ACHN (cell line): ENCODE measurements around the gene SGPL1.
"Not testable (repeated sequence)": the region's sequence is repeated elsewhere in the genome, so short reads cannot be mapped to it uniquely, and the experiment has no call there.

ENCODE experiments used
- DNase-seq: peaks from one replicate; pipeline ENCODE4 v3.0.0-alpha.2; 2015
- in situ Hi-C: cut with HindIII; loops from 2 replicates; pipeline ENCODE4 v1.10.0; 2017; ENCODE audit warnings: low sequenced_read_pairs, low pct_ligation_motif_present, low pct_unique_long_range_greater_than_20kb

Gene SGPL1

DNA sequence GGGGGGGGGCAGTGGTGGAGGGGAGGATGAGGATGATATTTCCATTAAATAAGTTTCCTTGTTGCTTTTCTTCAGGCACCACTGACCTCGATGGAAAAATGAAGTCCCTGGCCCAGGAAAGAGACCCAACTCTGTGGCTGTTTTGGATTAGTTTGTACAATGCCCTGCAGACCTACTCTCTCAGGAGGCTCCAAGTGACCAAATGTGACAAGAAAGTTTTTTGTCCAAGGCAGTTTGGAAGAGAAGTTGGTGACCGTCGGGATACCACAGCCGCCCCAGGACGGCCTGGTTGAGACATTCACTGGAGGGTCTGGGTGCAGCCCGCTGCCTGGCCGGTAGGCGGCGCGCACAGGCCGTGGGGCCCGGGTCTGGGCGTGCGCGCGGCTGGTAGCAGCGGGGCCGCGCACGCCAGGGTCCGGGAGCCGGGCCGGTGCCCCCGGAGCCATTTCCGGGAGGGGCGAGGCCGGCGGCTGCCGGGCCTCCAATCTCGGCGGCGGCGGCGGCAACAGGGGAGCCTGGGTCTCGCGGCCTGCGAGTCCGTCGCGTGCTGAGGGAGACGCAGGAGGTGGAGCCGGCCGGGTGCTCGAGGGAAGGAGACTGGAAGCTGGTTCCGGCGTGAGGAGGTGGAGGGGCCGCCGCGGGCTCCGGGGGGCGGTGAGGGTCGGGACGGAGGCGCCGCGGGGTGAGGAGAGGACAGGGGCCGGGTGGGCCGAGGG is at the start of gene SGPL1:
TSS of gene SGPL1 (plus strand) at position 445 of the 716 bp plus-strand sequence. CDS start 906 bp downstream, outside the sequence.
- DNase-seq: peak; percentile 89
- in situ Hi-C loops: no loop called here

GRCh38 chr10:70768026-70768685 is 47.6 kb upstream of the SGPL1 start:
- in situ Hi-C loops, DNase-seq: not testable (repeated sequence)

DNA sequence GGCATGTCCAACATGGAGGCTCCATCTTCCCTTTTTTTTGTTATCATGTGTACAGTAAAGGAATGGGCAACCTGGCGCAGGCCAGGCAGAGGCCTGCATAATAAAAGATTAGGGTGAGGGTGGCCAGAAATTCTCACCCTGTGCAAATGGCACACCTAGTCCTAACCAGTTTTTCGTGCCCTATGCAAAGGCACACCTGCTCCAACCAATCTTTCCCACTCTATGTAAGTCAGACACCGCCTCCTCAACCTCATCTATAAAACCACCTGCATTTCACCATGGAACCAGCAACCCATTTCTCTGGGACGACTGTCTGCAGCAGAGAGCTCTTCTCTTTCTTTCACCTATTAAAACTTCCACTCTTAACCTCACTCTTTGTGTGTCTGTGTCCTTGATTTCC is 46.6 kb upstream of the SGPL1 start:
- DNase-seq: no peak
- in situ Hi-C loops: no loop called here

DNA sequence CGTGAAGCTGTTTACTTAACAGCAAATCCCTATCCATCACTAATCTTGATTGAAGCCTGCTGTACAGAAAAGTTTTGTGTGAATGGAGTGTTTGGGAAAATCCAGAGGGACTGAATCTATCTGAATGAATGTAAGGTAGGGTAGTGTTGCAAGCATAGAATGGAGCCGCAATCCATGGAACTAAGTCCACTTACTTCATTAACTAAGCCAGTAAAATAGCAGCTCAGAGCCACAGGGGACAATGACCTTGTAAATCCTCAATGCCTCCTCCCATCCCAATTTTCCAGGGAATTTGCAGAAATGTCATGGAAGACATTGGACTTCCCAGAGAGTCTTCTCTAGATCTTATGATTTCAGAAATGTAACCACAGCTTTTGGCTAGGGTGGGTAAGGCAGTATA is 45.7 kb upstream of the SGPL1 start:
- in situ Hi-C loops: no loop called here
- no peak for DNase-seq

DNA sequence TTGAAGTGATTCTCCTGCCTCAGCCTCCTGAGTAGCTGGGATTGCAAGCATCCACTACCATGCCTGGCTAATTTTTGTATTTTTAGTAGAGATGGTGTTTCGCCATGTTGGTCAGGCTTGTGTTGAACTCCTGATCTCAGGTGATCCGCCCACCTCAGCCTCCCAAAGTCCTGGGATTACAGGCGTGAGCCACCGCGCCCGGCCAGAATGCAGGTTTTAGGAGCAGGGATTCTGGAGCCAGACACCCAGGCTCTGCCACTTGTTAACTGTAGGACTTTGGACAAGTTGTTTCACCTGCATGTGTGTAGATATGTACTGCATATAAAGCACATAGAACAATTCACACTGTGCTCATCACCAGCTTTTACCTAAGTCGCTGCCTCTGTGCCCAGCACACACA is 45.2 kb upstream of the SGPL1 start:
- DNase-seq, in situ Hi-C loops: not testable (repeated sequence)

- no peak for DNase-seq
- in situ Hi-C loops: no loop called here
Observed at GRCh38 chr10:70771311-70772194, 44.2 kb upstream of the SGPL1 start.

GRCh38 chr10:70772627-70773026 is 43.1 kb upstream of the SGPL1 start:
- no peak for DNase-seq
- in situ Hi-C loops: no loop called here

DNA sequence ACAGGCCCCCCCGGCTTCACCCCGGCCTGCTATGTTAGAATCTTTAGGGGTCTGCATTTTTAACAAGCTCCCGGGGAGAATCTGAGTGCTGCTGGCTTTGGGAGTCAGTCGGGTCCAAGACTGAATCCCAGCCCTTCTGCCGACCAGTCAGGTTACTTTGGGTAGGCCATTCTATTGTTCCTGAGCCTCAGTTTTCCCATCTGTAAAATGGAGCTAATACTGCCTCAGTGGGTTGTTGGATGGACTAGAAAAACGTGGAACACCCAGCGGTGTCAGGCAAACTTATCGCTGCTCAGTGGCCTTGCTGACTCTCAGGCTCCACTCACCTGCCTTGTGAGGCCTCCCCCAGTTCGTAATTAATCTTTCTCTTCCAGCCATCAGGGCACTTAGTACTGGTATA is 42.3 kb upstream of the SGPL1 start:
- in situ Hi-C loops: no loop called here

GRCh38 chr10:70773965-70774809 is 41.6 kb upstream of the SGPL1 start:
- in situ Hi-C loops: no loop called here
- no peak for DNase-seq

More for the DNA sequence above, 42.3 kb upstream of the SGPL1 start:
- no peak for DNase-seq

DNA sequence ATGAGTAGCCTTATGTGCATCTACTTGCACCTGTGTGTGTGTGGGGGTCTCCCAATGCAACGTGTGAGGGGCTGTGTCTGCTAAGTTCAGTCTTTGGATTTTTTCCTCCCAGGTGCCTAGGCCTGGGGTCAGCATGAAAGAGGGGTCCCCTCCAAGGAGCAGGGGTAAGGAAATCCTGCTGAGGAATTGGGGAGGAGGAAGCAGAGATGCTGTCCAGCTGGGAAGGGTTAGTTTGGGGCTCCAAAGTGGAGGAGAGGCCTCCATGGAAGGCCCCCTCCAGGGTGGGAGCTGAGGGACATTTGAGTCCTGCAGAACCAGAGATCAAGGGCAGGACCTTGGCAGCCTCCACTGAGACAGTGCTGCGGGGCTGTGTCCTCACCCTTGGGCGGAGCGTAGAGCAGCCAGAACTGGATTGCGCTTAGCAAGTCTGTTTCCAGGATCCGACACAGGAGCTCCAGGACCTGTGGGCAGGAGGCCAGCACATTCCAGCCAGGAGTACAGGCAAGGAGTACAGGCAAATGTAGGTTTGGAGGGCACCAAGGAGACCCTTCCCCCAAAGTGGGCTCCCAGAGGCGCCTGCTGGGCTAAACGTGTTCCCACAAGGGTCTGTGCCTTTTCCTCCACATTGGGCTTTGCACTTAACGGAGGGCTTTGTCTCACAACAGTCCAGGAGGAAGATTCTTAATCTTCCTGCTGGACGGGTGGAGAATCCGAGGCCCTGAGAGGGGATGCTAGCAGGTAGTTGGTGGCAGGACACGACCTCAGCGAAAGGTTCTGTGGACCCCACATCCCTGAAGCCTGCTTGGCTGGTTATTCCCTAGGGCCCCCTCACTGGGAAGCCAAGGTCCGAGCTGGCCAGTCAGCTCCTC is 40.7 kb upstream of the SGPL1 start:
- no peak for DNase-seq
- in situ Hi-C loops: no loop called here

- in situ Hi-C loops: no loop called here
Observed at GRCh38 chr10:70775679-70776454, 39.9 kb upstream of the SGPL1 start.

DNA sequence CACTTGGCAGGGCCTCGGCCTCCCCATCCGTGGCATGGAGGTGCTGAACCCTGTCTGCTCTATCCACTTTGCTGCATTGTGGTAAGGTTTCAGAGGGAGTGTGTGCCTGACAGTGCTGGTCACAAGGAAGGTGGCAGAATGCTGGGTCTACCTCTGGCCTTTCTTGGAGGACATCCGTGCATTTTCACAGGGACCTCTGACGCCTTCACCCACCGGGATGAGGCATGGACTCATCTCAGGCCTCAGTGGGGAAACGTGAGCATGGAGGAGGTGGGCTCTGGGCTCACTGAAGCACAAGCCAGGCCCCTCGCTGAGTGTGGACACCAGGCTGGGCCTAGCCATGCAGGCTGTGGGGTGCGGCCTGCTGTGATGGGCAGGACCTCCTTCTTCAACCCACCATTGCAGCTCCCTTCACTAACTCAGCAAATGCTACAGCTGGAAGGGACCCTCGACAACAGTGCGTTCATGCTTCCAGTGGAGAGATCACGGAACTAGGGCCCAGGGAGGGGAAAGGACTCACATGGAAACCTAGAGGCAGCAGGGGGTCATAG is 39.2 kb upstream of the SGPL1 start:
- in situ Hi-C loops: no loop called here
- no peak for DNase-seq

More at GRCh38 chr10:70775679-70776454, 39.9 kb upstream of the SGPL1 start:
- no peak for DNase-seq

DNA sequence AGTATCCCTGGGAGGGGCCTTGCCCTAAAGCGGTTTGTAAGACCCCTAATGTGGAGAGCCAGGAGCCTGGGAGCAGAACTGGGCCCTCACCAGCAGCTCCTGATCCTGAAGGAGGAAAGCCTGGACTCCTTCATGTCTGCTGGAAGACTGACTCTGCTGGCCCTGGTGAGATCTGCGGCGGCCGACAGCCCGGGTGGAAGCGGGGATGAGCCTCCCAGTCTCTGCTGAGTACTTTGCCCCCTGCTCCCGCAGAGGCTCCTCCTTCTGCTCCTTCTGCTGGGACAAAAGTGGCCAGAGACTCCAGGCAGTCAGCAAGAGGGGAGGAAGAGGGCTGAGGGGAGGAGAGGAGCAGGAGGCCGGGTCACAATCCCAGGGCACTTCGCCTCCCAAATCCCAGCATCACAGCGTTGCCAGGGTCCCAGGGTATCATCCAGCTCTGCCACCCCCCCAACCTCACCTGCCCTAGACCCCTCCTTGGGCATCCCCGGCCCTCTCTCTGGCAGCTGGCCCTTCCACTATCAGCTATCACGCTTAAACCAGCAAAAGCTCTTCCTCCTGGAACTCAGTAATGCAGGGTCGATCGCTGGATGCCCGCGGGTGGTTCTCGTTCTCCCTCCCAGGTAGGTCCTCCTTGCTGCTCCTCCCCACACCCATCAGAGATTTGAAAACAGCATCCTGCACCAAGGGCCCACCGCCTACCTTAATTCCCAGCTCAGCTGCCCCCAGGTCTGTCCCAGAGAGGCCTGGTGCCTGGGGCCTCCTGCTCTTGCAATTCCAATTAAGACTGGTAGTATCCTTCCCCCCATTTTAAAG is 38.5 kb upstream of the SGPL1 start:
- in situ Hi-C loops: no loop called here
- DNase-seq: no peak

GRCh38 chr10:70778267-70778924 is 37.4 kb upstream of the SGPL1 start:
- in situ Hi-C loops: no loop called here
- DNase-seq: no peak

GRCh38 chr10:70779088-70779487 is 36.7 kb upstream of the SGPL1 start:
- in situ Hi-C loops: no loop called here
- no peak for DNase-seq
